Activated T-cell treated with anti-CD3 and anti-CD28 coated beads, Interleukin-2, amount 50 U/mL, for 72 hours (primary cell): ENCODE measurements around the gene UBE2R2. TPM values are rescaled to one million over a fixed set of nuclear protein-coding genes. Genes with fewer than 3 reads are reported as not detected.
"Not testable (repeated sequence)": the region's sequence is repeated elsewhere in the genome, so short reads cannot be mapped to it uniquely, and the experiment has no call there.

Source experiments
- ATAC-seq, 2 donors: fragments of 150-1000 bp; cut with Tn5 transposase; replicated peaks in 1 of 2; 2 replicates each; pipeline ENCODE4 v1.10.0; 2021; ENCODE audit warnings: moderate library complexity in 2 of 2, mild to moderate bottlenecking in 1 of 2
- DNase-seq, 2 donors: peaks; one replicate each; pipeline ENCODE4 v3.0.0; 2021 to 2022; ENCODE audit warnings: mixed read lengths in 1 of 2
- H3K27ac Mint-ChIP-seq: one replicate; pipeline ENCODE4 v1.8.0; 2022; ENCODE audit warnings: mild to moderate bottlenecking, moderate library complexity, mixed read lengths
- H3K27me3 Mint-ChIP-seq: one replicate; pipeline ENCODE4 v1.8.0; 2022; ENCODE audit warnings: low read depth, mixed read lengths
- H3K36me3 Mint-ChIP-seq, 2 donors: one replicate each; pipeline ENCODE4 v1.8.0; 2022; ENCODE audit warnings: mixed read lengths in 2 of 2, mild to moderate bottlenecking in 1 of 2; ENCODE audit not compliant: insufficient read depth in 2 of 2
- H3K4me1 Mint-ChIP-seq: one replicate; pipeline ENCODE4 v1.8.0; 2022; ENCODE audit warnings: low read depth, mixed read lengths
- H3K4me3 Mint-ChIP-seq, 2 donors: one replicate each; pipeline ENCODE4 v1.8.0; 2022; ENCODE audit warnings: mild to moderate bottlenecking in 2 of 2, mixed read lengths in 2 of 2, moderate library complexity in 2 of 2
- H3K9me3 Mint-ChIP-seq, 2 donors: one replicate each; pipeline ENCODE4 v1.8.0; 2022; ENCODE audit warnings: mixed read lengths in 2 of 2
- total RNA-seq, 2 donors: library from RNA; stranded (reverse); gene quantifications; one replicate each; pipeline ENCODE4 v1.2.3, GENCODE V29; 2022

The UBE2R2 gene
- total RNA-seq, 2 donors from 2014 or later = 58.1 to 59.7 TPM

GRCh38 chr9:33835625-33836260 lies 18.8 kb downstream of the UBE2R2 start:
- peak in 1 of 2 donors; percentile 1 for ATAC-seq
- H3K27ac Mint-ChIP-seq = peak overlapping the region; percentile 82
- DNase-seq = no peak
- H3K9me3 Mint-ChIP-seq = no peaks in the 10 kb centered on the region
- peaks cover 0 to 2% of the 10 kb centered on the region in 2 donors for H3K36me3 Mint-ChIP-seq
- H3K4me3 Mint-ChIP-seq = peak overlapping the region; percentile 18 to 62
- H3K4me1 Mint-ChIP-seq = peaks cover 49% of the 10 kb centered on the region
- no peaks in the 10 kb centered on the region for H3K27me3 Mint-ChIP-seq

GRCh38 chr9:33836261-33836660 lies 19.3 kb downstream of the UBE2R2 start:
- H3K27ac Mint-ChIP-seq = peak overlapping the region; percentile 82
- H3K36me3 Mint-ChIP-seq, H3K27me3 Mint-ChIP-seq, H3K9me3 Mint-ChIP-seq: not testable (repeated sequence)
- H3K4me3 Mint-ChIP-seq = peak overlapping the region; percentile 40 to 74
- peaks cover 49% of the 10 kb centered on the region for H3K4me1 Mint-ChIP-seq
- ATAC-seq (peak; percentile 99), DNase-seq (peak; percentile 36 to 38)

- no peak overlapping the region for H3K27ac Mint-ChIP-seq
These were observed 20.2 kb downstream of the UBE2R2 start for GRCh38 chr9:33837138-33837537.

GRCh38 chr9:33840381-33840780 lies 23.4 kb downstream of the UBE2R2 start:
- no peak for ATAC-seq
- peaks cover 0 to 2% of the 10 kb centered on the region in 2 donors for H3K36me3 Mint-ChIP-seq

More at GRCh38 chr9:33837138-33837537, 20.2 kb downstream of the UBE2R2 start:
- Mint-ChIP-seq H3K9me3 (no peaks in the 10 kb centered on the region), H3K36me3 (peaks cover 0 to 2% of the 10 kb centered on the region in 2 donors), H3K4me1 (peaks cover 58% of the 10 kb centered on the region), H3K27me3 (no peaks in the 10 kb centered on the region), H3K4me3 (no peak overlapping the region)
- DNase-seq = no peak
- ATAC-seq = no peak

GRCh38 chr9:33843312-33843961 lies 26.5 kb downstream of the UBE2R2 start:
- no peaks in the 10 kb centered on the region for H3K27me3 Mint-ChIP-seq
- DNase-seq (no peak), ATAC-seq (no peak)
- H3K27ac Mint-ChIP-seq = peak overlapping the region; percentile 24
- no peaks in the 10 kb centered on the region for H3K9me3 Mint-ChIP-seq
- H3K4me1 Mint-ChIP-seq = peaks cover 60% of the 10 kb centered on the region
- H3K4me3 Mint-ChIP-seq = no peak overlapping the region
- peaks cover 0 to 1% of the 10 kb centered on the region in 2 donors for H3K36me3 Mint-ChIP-seq

More at GRCh38 chr9:33840381-33840780, 23.4 kb downstream of the UBE2R2 start:
- peak overlapping the region; percentile 91 for H3K27ac Mint-ChIP-seq
- no peak for DNase-seq
- no peak overlapping the region for H3K4me3 Mint-ChIP-seq
- H3K4me1 Mint-ChIP-seq = peaks cover 69% of the 10 kb centered on the region
- no peaks in the 10 kb centered on the region for H3K27me3 Mint-ChIP-seq
- no peaks in the 10 kb centered on the region for H3K9me3 Mint-ChIP-seq

- Mint-ChIP-seq H3K4me3 (no peak overlapping the region), H3K27ac (no peak overlapping the region), H3K4me1 (peaks cover 52% of the 10 kb centered on the region), H3K36me3 (peaks cover 0 to 1% of the 10 kb centered on the region in 2 donors), H3K9me3 (no peaks in the 10 kb centered on the region), H3K27me3 (no peaks in the 10 kb centered on the region)
- DNase-seq (no peak), ATAC-seq (no peak)
These were observed 29.3 kb downstream of the UBE2R2 start for GRCh38 chr9:33846231-33846630.

GRCh38 chr9:33847894-33848205 lies 30.9 kb downstream of the UBE2R2 start:
- H3K9me3 Mint-ChIP-seq = not testable (repeated sequence)
- H3K4me1 Mint-ChIP-seq = peaks cover 38% of the 10 kb centered on the region

GRCh38 chr9:33850267-33850629 lies 33.3 kb downstream of the UBE2R2 start:
- H3K27ac Mint-ChIP-seq = no peak overlapping the region
- H3K36me3 Mint-ChIP-seq = peaks cover 0 to 1% of the 10 kb centered on the region in 2 donors
- no peak overlapping the region for H3K4me3 Mint-ChIP-seq
- DNase-seq (no peak), ATAC-seq (no peak)
- no peaks in the 10 kb centered on the region for H3K27me3 Mint-ChIP-seq
- H3K4me1 Mint-ChIP-seq = peaks cover 34% of the 10 kb centered on the region
- H3K9me3 Mint-ChIP-seq = no peaks in the 10 kb centered on the region

More at GRCh38 chr9:33847894-33848205, 30.9 kb downstream of the UBE2R2 start:
- DNase-seq, H3K27me3 Mint-ChIP-seq, H3K36me3 Mint-ChIP-seq, H3K4me3 Mint-ChIP-seq, ATAC-seq: not testable (repeated sequence)
- H3K27ac Mint-ChIP-seq = peak overlapping the region; percentile 85

- H3K9me3 Mint-ChIP-seq = no peaks in the 10 kb centered on the region
These were observed 33.7 kb downstream of the UBE2R2 start for GRCh38 chr9:33850677-33851076.

GRCh38 chr9:33851301-33851700 lies 34.3 kb downstream of the UBE2R2 start:
- H3K4me1 Mint-ChIP-seq = peaks cover 39% of the 10 kb centered on the region
- no peak for ATAC-seq
- H3K4me3 Mint-ChIP-seq = no peak overlapping the region
- H3K27ac Mint-ChIP-seq = no peak overlapping the region
- DNase-seq = no peak
- H3K9me3 Mint-ChIP-seq = no peaks in the 10 kb centered on the region
- H3K36me3 Mint-ChIP-seq = peaks cover 0 to 1% of the 10 kb centered on the region in 2 donors
- H3K27me3 Mint-ChIP-seq = no peaks in the 10 kb centered on the region

More at GRCh38 chr9:33850677-33851076, 33.7 kb downstream of the UBE2R2 start:
- peaks cover 37% of the 10 kb centered on the region for H3K4me1 Mint-ChIP-seq
- no peak overlapping the region for H3K27ac Mint-ChIP-seq
- no peak overlapping the region for H3K4me3 Mint-ChIP-seq
- ATAC-seq (no peak), DNase-seq (no peak)
- H3K27me3 Mint-ChIP-seq = no peaks in the 10 kb centered on the region
- peaks cover 0 to 1% of the 10 kb centered on the region in 2 donors for H3K36me3 Mint-ChIP-seq

GRCh38 chr9:33852216-33852826 lies 35.4 kb downstream of the UBE2R2 start:
- Mint-ChIP-seq H3K4me1 (peaks cover 48% of the 10 kb centered on the region), H3K27ac (no peak overlapping the region), H3K4me3 (no peak overlapping the region), H3K9me3 (no peaks in the 10 kb centered on the region), H3K36me3 (peaks cover 0 to 5% of the 10 kb centered on the region in 2 donors), H3K27me3 (no peaks in the 10 kb centered on the region)
- ATAC-seq (peak in 1 of 2 donors; percentile 48), DNase-seq (peak; percentile 28 to 36)

- Mint-ChIP-seq H3K9me3 (no peaks in the 10 kb centered on the region), H3K27me3 (no peaks in the 10 kb centered on the region), H3K4me1 (peaks cover 40% of the 10 kb centered on the region), H3K4me3 (no peak overlapping the region), H3K27ac (no peak overlapping the region), H3K36me3 (peaks cover 0 to 5% of the 10 kb centered on the region in 2 donors)
- ATAC-seq = no peak
- DNase-seq = no peak
These were observed 39.3 kb downstream of the UBE2R2 start for GRCh38 chr9:33856247-33856646.

- no peaks in the 10 kb centered on the region for H3K9me3 Mint-ChIP-seq
- no peak for DNase-seq
- H3K27me3 Mint-ChIP-seq = no peaks in the 10 kb centered on the region
- no peak overlapping the region for H3K27ac Mint-ChIP-seq
- H3K4me3 Mint-ChIP-seq = no peak overlapping the region
- H3K4me1 Mint-ChIP-seq = peaks cover 44% of the 10 kb centered on the region
- no peak for ATAC-seq
- peaks cover 0 to 8% of the 10 kb centered on the region in 2 donors for H3K36me3 Mint-ChIP-seq
These were observed 41.5 kb downstream of the UBE2R2 start for GRCh38 chr9:33858423-33858822.
